Endothelial cell of coronary artery (primary cell): ENCODE measurements around the gene ZP2. TPM values are rescaled to one million over a fixed set of nuclear protein-coding genes. Genes with fewer than 3 reads are reported as not detected.

Experiments
- total RNA-seq: library from RNA; depleted of rRNA; stranded (reverse); fragments of >200 nt; gene quantifications from 2 replicates; pipeline ENCODE4 v1.2.3, GENCODE V29; 2014

Gene ZP2
- total RNA-seq = not detected in 2 replicates

GRCh38 chr16:21211486-21211885 lies at the start of gene ZP2:
Gene ZP2 (minus strand): TSS chr16:21211574. CDS start chr16:21211547, 27 bp downstream.

GRCh38 chr16:21233521-21234150 lies 22.3 kb upstream of the ZP2 start, which contains the start of gene ANKS4B:
Gene ANKS4B (plus strand): TSS chr16:21233699. CDS start chr16:21233738, 39 bp downstream.

GRCh38 chr16:21158208-21159110 lies 52.9 kb downstream of the ZP2 start, which contains the start of gene LDAF1:
Gene LDAF1 (plus strand): TSS chr16:21158674. CDS start chr16:21161183, 2,509 bp downstream.

GRCh38 chr16:21150375-21151001 lies 60.9 kb downstream of the ZP2 start, which contains the start of gene DNAH3:
Gene DNAH3 (minus strand): TSS chr16:21150846. CDS start chr16:21150319, 527 bp downstream.

Other genes starting within 250 kb of the ZP2 start
- under 0.01 TPM in 1 of 2 replicates, not detected in the other for gene DNAH3, start 60.7 kb downstream of the ZP2 start, total RNA-seq
- 20.3 and 31.2 TPM in 2 replicates for gene LDAF1, start 52.9 kb downstream of the ZP2 start, total RNA-seq
- gene ANKS4B, start 22.1 kb upstream of the ZP2 start, total RNA-seq = not detected in 2 replicates
- gene CRYM, start 66.7 kb upstream of the ZP2 start, total RNA-seq = not detected in 2 replicates